Neural progenitor cell (in vitro differentiated cells): ENCODE measurements around the gene GFER. TPM values are rescaled to one million over a fixed set of nuclear protein-coding genes. Genes with fewer than 3 reads are reported as not detected.

Source experiments
- DNase-seq: peaks from one replicate; pipeline ENCODE4 v3.0.0-alpha.2; 2016; ENCODE audit warnings: low spot score
- H2AFZ ChIP-seq: fragments of 200-600 bp; sonication (generic); replicated peaks from 2 replicates; pipeline ENCODE4 v1.6.1; 2016; ENCODE audit warnings: antibody characterized with exemption
- H3F3A ChIP-seq: fragments of 200-600 bp; sonication (generic); 2 replicates; pipeline ENCODE4 v1.6.1; 2016; ENCODE audit warnings: antibody characterized with exemption, low read depth
- H3K27ac ChIP-seq: fragments of 200-600 bp; sonication (generic); 2 replicates; pipeline ENCODE4 v1.5.1; 2016; ENCODE audit warnings: mild to moderate bottlenecking
- H3K27me3 ChIP-seq: fragments of 200-600 bp; sonication (generic); 2 replicates; pipeline ENCODE4 v1.6.1; 2016; ENCODE audit warnings: mild to moderate bottlenecking, moderate library complexity
- H3K36me3 ChIP-seq: fragments of 200-600 bp; sonication (generic); 2 replicates; pipeline ENCODE4 v1.5.1; 2016
- H3K4me1 ChIP-seq: fragments of 200-600 bp; sonication (generic); 2 replicates; pipeline ENCODE4 v1.6.1; 2016; ENCODE audit warnings: mixed run types
- H3K4me2 ChIP-seq: fragments of 200-600 bp; sonication (generic); 2 replicates; pipeline ENCODE4 v1.6.1; 2016
- H3K4me3 ChIP-seq: fragments of 200-600 bp; sonication (generic); 2 replicates; pipeline ENCODE4 v1.5.1; 2016
- H3K79me2 ChIP-seq: fragments of 200-600 bp; sonication (generic); 2 replicates; pipeline ENCODE4 v1.6.1; 2016; ENCODE audit warnings: low read depth
- H3K9ac ChIP-seq: fragments of 200-600 bp; sonication (generic); 2 replicates; pipeline ENCODE4 v1.6.1; 2016
- H3K9me3 ChIP-seq: fragments of 200-600 bp; sonication (generic); 2 replicates; pipeline ENCODE4 v1.5.1; 2016; ENCODE audit warnings: low read depth
- H4K20me1 ChIP-seq: fragments of 200-600 bp; sonication (generic); 2 replicates; pipeline ENCODE4 v1.6.1; 2016; ENCODE audit warnings: low read depth
- H3K27ac Mint-ChIP-seq: 3 replicates; pipeline ENCODE4 v1.8.0; 2021; ENCODE audit warnings: mixed read lengths
- H3K27me3 Mint-ChIP-seq: 2 replicates; pipeline ENCODE4 v1.8.0; 2022; ENCODE audit warnings: low read depth, mild to moderate bottlenecking, inconsistent platforms, moderate library complexity, mixed read lengths; ENCODE audit not compliant: insufficient read depth
- H3K36me3 Mint-ChIP-seq: 3 replicates; pipeline ENCODE4 v1.8.0; 2021; ENCODE audit warnings: mixed read lengths
- H3K4me1 Mint-ChIP-seq: 3 replicates; pipeline ENCODE4 v1.8.0; 2021; ENCODE audit warnings: mixed read lengths
- H3K4me3 Mint-ChIP-seq: 3 replicates; pipeline ENCODE4 v1.8.0; 2021; ENCODE audit warnings: mild to moderate bottlenecking, moderate library complexity, mixed read lengths
- H3K9me3 Mint-ChIP-seq: 3 replicates; pipeline ENCODE4 v1.8.0; 2020; ENCODE audit warnings: mixed read lengths
- EZH2 ChIP-seq: fragments of 200-600 bp; sonication (generic); IDR thresholded peaks from 2 replicates; pipeline ENCODE4 v1.6.1; 2017; ENCODE audit warnings: antibody characterized with exemption, mild to moderate bottlenecking, moderate library complexity
- EZH2phosphoT487 ChIP-seq: fragments of 200-600 bp; sonication (generic); IDR thresholded peaks from 2 replicates; pipeline ENCODE4 v1.6.1; 2017; ENCODE audit warnings: antibody characterized with exemption
- total RNA-seq: library from RNA; depleted of rRNA; stranded (reverse); fragments of >200 nt; gene quantifications from 2 replicates; pipeline ENCODE4 v1.2.3, GENCODE V29; 2015; ENCODE audit warnings: low replicate concordance
- TF ChIP-seq, protein P1 (sequence below): fragments of 200-600 bp; sonication (generic); IDR thresholded peaks from 2 replicates; pipeline ENCODE4 v1.5.1; 2017; ENCODE audit warnings: antibody characterized with exemption, mild to moderate bottlenecking

GFER gene
- total RNA-seq, 1 donor from 2014 or later: 35.1 TPM

DNA sequence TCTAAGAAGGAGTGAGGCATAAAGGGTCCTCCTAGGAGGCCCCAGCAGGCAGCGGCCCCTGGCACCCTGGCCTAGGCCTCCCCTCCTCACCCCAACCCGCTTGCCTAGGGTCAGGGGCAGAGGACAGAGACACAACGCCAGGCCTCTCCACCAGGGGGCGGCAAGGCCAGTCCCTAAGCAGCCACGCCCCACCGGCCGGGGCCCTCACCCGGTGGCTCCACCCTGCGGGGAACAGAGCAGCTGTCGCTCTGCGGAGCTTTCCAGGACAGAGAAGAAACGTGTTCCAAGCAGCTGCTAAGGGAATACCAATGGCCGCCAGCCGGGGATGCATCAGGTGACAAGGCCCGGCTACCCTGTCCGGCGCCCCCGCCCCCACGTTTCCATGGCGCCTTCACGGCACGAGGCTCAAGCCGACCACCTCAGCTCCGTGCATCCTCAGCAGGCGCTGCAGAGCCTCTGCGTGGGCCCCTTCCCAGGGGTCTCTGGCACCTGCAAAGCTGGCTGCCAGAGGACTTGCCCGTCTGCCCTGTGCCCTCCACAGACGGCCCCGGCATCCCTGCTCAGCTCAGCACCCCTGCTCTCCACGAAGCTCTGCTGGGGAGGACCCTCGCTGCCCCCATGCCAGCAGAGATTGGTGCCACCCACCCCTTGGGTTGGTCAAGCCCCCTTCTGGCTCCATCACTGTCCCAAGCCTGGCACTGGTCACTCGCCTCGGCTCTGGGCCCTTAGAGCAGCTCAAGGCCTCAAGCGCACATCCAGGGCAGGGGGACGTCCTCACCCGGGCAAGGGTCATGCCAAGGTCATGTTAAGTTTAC is 20.0 kb downstream of the GFER start:
- H3F3A ChIP-seq: peaks cover 19% of the 10 kb centered on the region
- peaks cover 64% of the 10 kb centered on the region for H4K20me1 ChIP-seq
- peaks cover 48% of the 10 kb centered on the region for H3K79me2 ChIP-seq
- no peak overlapping the region for H2AFZ ChIP-seq
- TF ChIP-seq, protein P1, sequence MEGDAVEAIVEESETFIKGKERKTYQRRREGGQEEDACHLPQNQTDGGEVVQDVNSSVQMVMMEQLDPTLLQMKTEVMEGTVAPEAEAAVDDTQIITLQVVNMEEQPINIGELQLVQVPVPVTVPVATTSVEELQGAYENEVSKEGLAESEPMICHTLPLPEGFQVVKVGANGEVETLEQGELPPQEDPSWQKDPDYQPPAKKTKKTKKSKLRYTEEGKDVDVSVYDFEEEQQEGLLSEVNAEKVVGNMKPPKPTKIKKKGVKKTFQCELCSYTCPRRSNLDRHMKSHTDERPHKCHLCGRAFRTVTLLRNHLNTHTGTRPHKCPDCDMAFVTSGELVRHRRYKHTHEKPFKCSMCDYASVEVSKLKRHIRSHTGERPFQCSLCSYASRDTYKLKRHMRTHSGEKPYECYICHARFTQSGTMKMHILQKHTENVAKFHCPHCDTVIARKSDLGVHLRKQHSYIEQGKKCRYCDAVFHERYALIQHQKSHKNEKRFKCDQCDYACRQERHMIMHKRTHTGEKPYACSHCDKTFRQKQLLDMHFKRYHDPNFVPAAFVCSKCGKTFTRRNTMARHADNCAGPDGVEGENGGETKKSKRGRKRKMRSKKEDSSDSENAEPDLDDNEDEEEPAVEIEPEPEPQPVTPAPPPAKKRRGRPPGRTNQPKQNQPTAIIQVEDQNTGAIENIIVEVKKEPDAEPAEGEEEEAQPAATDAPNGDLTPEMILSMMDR: peak; percentile 98
- no peak for TF ChIP-seq EZH2phosphoT487
- no peak for TF ChIP-seq EZH2
- H3K27ac ChIP-seq: peak overlapping the region; percentile 44
- Mint-ChIP-seq H3K4me3 (peak overlapping the region; percentile 35), H3K27me3 (no peaks in the 10 kb centered on the region), H3K4me1 (peaks cover 27% of the 10 kb centered on the region), H3K36me3 (peaks cover 4% of the 10 kb centered on the region), H3K9me3 (no peaks in the 10 kb centered on the region), H3K27ac (no peak overlapping the region)
- no peaks in the 10 kb centered on the region for H3K36me3 ChIP-seq
- peaks cover 14% of the 10 kb centered on the region for H3K4me1 ChIP-seq
- H3K27me3 ChIP-seq: no peaks in the 10 kb centered on the region
- no peak overlapping the region for H3K9ac ChIP-seq
- peak overlapping the region; percentile 8 for H3K4me3 ChIP-seq
- no peaks in the 10 kb centered on the region for H3K9me3 ChIP-seq
- H3K4me2 ChIP-seq: peak overlapping the region; percentile 60
- DNase-seq: peak; percentile 99

- no peak for TF ChIP-seq EZH2phosphoT487
- no peak for TF ChIP-seq EZH2
- TF ChIP-seq, protein P1: no peak
- Histone ChIP-seq H3K4me3 (no peak overlapping the region), H2AFZ (no peak overlapping the region), H3K79me2 (peaks cover 52% of the 10 kb centered on the region), H3K36me3 (no peaks in the 10 kb centered on the region), H3K27me3 (no peaks in the 10 kb centered on the region), H3K9ac (no peak overlapping the region), H3K4me2 (no peak overlapping the region), H3K27ac (no peak overlapping the region), H4K20me1 (peaks cover 66% of the 10 kb centered on the region), H3F3A (peaks cover 22% of the 10 kb centered on the region), H3K9me3 (no peaks in the 10 kb centered on the region), H3K4me1 (peaks cover 14% of the 10 kb centered on the region)
- DNase-seq: no peak
- H3K4me1 Mint-ChIP-seq: peaks cover 28% of the 10 kb centered on the region
- peak overlapping the region; percentile 50 for H3K4me3 Mint-ChIP-seq
- peaks cover 2% of the 10 kb centered on the region for H3K27me3 Mint-ChIP-seq
- peaks cover 4% of the 10 kb centered on the region for H3K36me3 Mint-ChIP-seq
- H3K27ac Mint-ChIP-seq: no peak overlapping the region
- no peaks in the 10 kb centered on the region for H3K9me3 Mint-ChIP-seq
Measured at GRCh38 chr16:2004795-2005517, 21.0 kb downstream of the GFER start.

- Histone ChIP-seq H3K4me3 (no peak overlapping the region), H3K36me3 (no peaks in the 10 kb centered on the region), H4K20me1 (peaks cover 66% of the 10 kb centered on the region), H3K4me2 (no peak overlapping the region), H3K9me3 (no peaks in the 10 kb centered on the region), H3K27ac (no peak overlapping the region), H3K27me3 (no peaks in the 10 kb centered on the region), H3F3A (peaks cover 28% of the 10 kb centered on the region), H3K4me1 (peaks cover 17% of the 10 kb centered on the region), H3K9ac (no peak overlapping the region), H3K79me2 (peaks cover 52% of the 10 kb centered on the region), H2AFZ (no peak overlapping the region)
- Mint-ChIP-seq H3K27me3 (peaks cover 2% of the 10 kb centered on the region), H3K27ac (no peak overlapping the region), H3K36me3 (peaks cover 4% of the 10 kb centered on the region), H3K4me1 (peaks cover 34% of the 10 kb centered on the region), H3K9me3 (no peaks in the 10 kb centered on the region), H3K4me3 (no peak overlapping the region)
- DNase-seq: no peak
- TF ChIP-seq EZH2phosphoT487: no peak
- no peak for TF ChIP-seq EZH2
- TF ChIP-seq, protein P1: no peak
Measured at GRCh38 chr16:2005646-2006045, 21.7 kb downstream of the GFER start.
